CD4-positive, alpha-beta T cell treated with Interleukin-4 for 4 hours (primary cell): ENCODE data around the gene LTBP4.

Experiments
- DNase-seq: peaks from one replicate; pipeline ENCODE4 v3.0.0-alpha.2; 2020

The LTBP4 gene

GRCh38 chr19:40598918-40599307, 2.3 kb upstream of the LTBP4 start:
- DNase-seq: no peak

GRCh38 chr19:40599331-40599901, 1.8 kb upstream of the LTBP4 start:
- no peak for DNase-seq

- no peak for DNase-seq
Measured at GRCh38 chr19:40599902-40600569, 1.1 kb upstream of the LTBP4 start.

- no peak for DNase-seq
Measured at GRCh38 chr19:40600570-40601133, 517 bp upstream of the LTBP4 start.

- no peak for DNase-seq
Measured at GRCh38 chr19:40603071-40603388, 1.9 kb downstream of the LTBP4 start.

GRCh38 chr19:40603389-40604170, 2.4 kb downstream of the LTBP4 start:
- peak; percentile 97 for DNase-seq

- no peak for DNase-seq
Measured at GRCh38 chr19:40604171-40604646, 3.0 kb downstream of the LTBP4 start.

GRCh38 chr19:40604647-40605215, 3.6 kb downstream of the LTBP4 start:
- no peak for DNase-seq

- DNase-seq: peak; percentile 88
Measured at GRCh38 chr19:40605216-40605971, 4.2 kb downstream of the LTBP4 start.

- DNase-seq: no peak
Measured at GRCh38 chr19:40607311-40608239, 6.4 kb downstream of the LTBP4 start.

GRCh38 chr19:40608240-40608621, 7.1 kb downstream of the LTBP4 start:
- DNase-seq: no peak

GRCh38 chr19:40608957-40609356, 7.8 kb downstream of the LTBP4 start:
- DNase-seq: no peak

- DNase-seq: peak; percentile 81
Measured at GRCh38 chr19:40609561-40610395, 8.6 kb downstream of the LTBP4 start.

- DNase-seq: peak; percentile 56
Measured at GRCh38 chr19:40610396-40611064, 9.4 kb downstream of the LTBP4 start.

- DNase-seq: peak; percentile 41
Measured at GRCh38 chr19:40611096-40611495, 9.9 kb downstream of the LTBP4 start.

GRCh38 chr19:40611900-40612698, 10.9 kb downstream of the LTBP4 start:
- no peak for DNase-seq

- peak; percentile 22 for DNase-seq
Measured at GRCh38 chr19:40612831-40613689, 11.9 kb downstream of the LTBP4 start.
